ENCODE results near the gene TRPV2.
"Not testable (repeated sequence)": the region's sequence is repeated elsewhere in the genome, so short reads cannot be mapped to it uniquely, and the experiment has no call there.

GRCh38 chr17:16396693-16397092 lies 18.7 kb upstream of the TRPV2 start:
- TF ChIP-seq, protein P1, sequence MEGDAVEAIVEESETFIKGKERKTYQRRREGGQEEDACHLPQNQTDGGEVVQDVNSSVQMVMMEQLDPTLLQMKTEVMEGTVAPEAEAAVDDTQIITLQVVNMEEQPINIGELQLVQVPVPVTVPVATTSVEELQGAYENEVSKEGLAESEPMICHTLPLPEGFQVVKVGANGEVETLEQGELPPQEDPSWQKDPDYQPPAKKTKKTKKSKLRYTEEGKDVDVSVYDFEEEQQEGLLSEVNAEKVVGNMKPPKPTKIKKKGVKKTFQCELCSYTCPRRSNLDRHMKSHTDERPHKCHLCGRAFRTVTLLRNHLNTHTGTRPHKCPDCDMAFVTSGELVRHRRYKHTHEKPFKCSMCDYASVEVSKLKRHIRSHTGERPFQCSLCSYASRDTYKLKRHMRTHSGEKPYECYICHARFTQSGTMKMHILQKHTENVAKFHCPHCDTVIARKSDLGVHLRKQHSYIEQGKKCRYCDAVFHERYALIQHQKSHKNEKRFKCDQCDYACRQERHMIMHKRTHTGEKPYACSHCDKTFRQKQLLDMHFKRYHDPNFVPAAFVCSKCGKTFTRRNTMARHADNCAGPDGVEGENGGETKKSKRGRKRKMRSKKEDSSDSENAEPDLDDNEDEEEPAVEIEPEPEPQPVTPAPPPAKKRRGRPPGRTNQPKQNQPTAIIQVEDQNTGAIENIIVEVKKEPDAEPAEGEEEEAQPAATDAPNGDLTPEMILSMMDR (conservative IDR thresholded peaks at IDR 0.05; ENCODE audit: low read length) = not testable (repeated sequence)
- TF ChIP-seq EZH2phosphoT487 (IDR thresholded peaks at IDR 0.05; ENCODE audit: borderline replicate concordance, low read depth, low read length) = not testable (repeated sequence)

Measured in OCI-LY7 (cell line).